Karpas-422 (cell line): ENCODE results near the gene HES4. TPM values are rescaled to one million over a fixed set of nuclear protein-coding genes. Genes with fewer than 3 reads are reported as not detected.
A peak's percentile ranks its signal among the peaks of the same experiment; 100 is the strongest.

Experiments
- DNase-seq: peaks from one replicate; pipeline ENCODE4 v3.0.0-alpha.2; 2015
- H2AFZ ChIP-seq: fragments of 200-600 bp; sonication (generic); 2 replicates; pipeline ENCODE4 v1.6.1; 2014; ENCODE audit warnings: antibody characterized with exemption, low read length, mixed read lengths
- H3K27ac ChIP-seq: fragments of 200-600 bp; sonication (generic); 2 replicates; pipeline ENCODE4 v1.5.1; 2014; ENCODE audit warnings: mild to moderate bottlenecking, low read length, moderate library complexity
- H3K27me3 ChIP-seq: fragments of 200-600 bp; sonication (generic); 2 replicates; pipeline ENCODE4 v1.6.1; 2014; ENCODE audit warnings: low read length, mixed read lengths
- H3K36me3 ChIP-seq: fragments of 200-600 bp; sonication (generic); 2 replicates; pipeline ENCODE4 v1.6.1; 2014; ENCODE audit warnings: low read length, mixed read lengths; ENCODE audit not compliant: insufficient read depth
- H3K4me1 ChIP-seq: fragments of 200-600 bp; sonication (generic); 2 replicates; pipeline ENCODE4 v1.6.1; 2014; ENCODE audit warnings: mild to moderate bottlenecking, low read length, mixed read lengths
- H3K4me2 ChIP-seq: fragments of 200-600 bp; sonication (generic); 2 replicates; pipeline ENCODE4 v1.6.1; 2014; ENCODE audit warnings: low read length, low read depth, mild to moderate bottlenecking; ENCODE audit not compliant: poor library complexity, severe bottlenecking
- H3K4me3 ChIP-seq: fragments of 200-600 bp; sonication (generic); 2 replicates; pipeline ENCODE4 v1.5.1; 2014; ENCODE audit warnings: mild to moderate bottlenecking, antibody characterized with exemption, low read length, mixed read lengths
- H3K79me2 ChIP-seq: fragments of 200-600 bp; sonication (generic); 2 replicates; pipeline ENCODE4 v1.6.1; 2014; ENCODE audit warnings: mild to moderate bottlenecking, low read length, mixed read lengths
- H3K9ac ChIP-seq: fragments of 200-600 bp; sonication (generic); 2 replicates; pipeline ENCODE4 v1.6.0; 2014; ENCODE audit warnings: low read length
- H3K9me2 ChIP-seq: fragments of 200-600 bp; sonication (generic), shearing (Covaris generic); replicated peaks from 2 replicates; pipeline ENCODE4 v1.6.0; 2014; ENCODE audit warnings: mild to moderate bottlenecking, low read length, moderate library complexity; ENCODE audit not compliant: insufficient read depth
- H3K9me3 ChIP-seq: fragments of 300-700, 200-600 bp; sonication (generic); 2 replicates; pipeline ENCODE4 v1.6.1; 2014; ENCODE audit warnings: low read length, mixed read lengths
- H4K20me1 ChIP-seq: fragments of 200-600 bp; sonication (generic); 2 replicates; pipeline ENCODE4 v1.6.1; 2014; ENCODE audit warnings: mild to moderate bottlenecking, antibody characterized with exemption, low read length, low read depth; ENCODE audit not compliant: insufficient read depth
- total RNA-seq: library from RNA; depleted of rRNA; stranded (reverse); fragments of >200 nt; shearing (Covaris generic); gene quantifications from 2 replicates; pipeline ENCODE4 v1.2.3, GENCODE V29; 2014; ENCODE audit warnings: low replicate concordance

HES4 gene
- total RNA-seq, 1 experiment from 2014 or later: not detected

- Histone ChIP-seq H3K79me2 (no peaks in the 10 kb centered on the region), H2AFZ (peak within 1 kb of the TSS; percentile 75; the same call in 1 of the 2 replicates), H4K20me1 (no peaks in the 10 kb centered on the region), H3K9ac (peak within 1 kb of the TSS; percentile 60), H3K27ac (no peak within 1 kb of the TSS), H3K9me2 (no peaks in the 10 kb centered on the region), H3K4me1 (peaks cover 16% of the 10 kb centered on the region), H3K4me2 (peak within 1 kb of the TSS; percentile 89), H3K27me3 (no peaks in the 10 kb centered on the region), H3K36me3 (no peaks in the 10 kb centered on the region), H3K4me3 (peak within 1 kb of the TSS; percentile 71), H3K9me3 (no peaks in the 10 kb centered on the region)
- DNase-seq: no peak
These were observed 33.7 kb downstream of the HES4 start, which contains the start of gene PLEKHN1 for GRCh38 chr1:966135-966703. TSS of gene PLEKHN1 (plus strand) at chr1:966482. CDS start at chr1:966532, 50 bp downstream.

DNA sequence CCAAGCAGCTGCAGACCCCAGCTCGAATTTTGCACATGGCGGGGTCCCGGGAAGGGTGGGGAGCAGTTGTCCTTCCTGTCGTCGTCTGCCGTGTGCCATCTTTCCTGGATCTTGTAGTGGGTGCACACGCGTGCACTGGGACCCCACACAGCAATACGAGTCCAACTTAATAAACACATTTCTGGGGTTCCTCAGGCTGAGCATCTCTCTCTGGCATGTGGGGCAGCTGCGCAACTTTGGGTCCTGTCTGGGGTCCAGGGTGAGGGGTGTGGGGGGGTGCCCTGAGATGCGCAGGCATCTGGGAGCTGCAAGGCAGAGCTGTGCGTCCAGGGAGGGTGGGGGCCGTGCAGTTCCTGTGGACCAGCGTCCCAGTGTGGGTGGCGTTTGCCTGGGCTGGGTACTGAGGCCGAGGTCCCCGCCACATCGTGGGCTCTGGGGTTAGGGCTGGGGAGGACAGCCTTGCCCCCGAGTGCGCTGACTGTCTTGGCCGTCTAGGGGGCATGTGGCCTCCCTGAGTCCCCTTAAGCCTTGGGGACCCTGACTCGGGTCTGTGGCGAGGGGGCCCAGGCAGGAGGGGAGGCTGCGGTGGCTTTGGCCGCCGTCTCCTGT lies 34.3 kb downstream of the HES4 start:
- Histone ChIP-seq H3K4me3 (no peak overlapping the region), H4K20me1 (no peaks in the 10 kb centered on the region), H3K9ac (no peak overlapping the region), H3K9me3 (no peaks in the 10 kb centered on the region), H3K27ac (no peak overlapping the region), H3K36me3 (no peaks in the 10 kb centered on the region), H3K27me3 (no peaks in the 10 kb centered on the region), H3K4me1 (peaks cover 17% of the 10 kb centered on the region), H2AFZ (no peak overlapping the region), H3K4me2 (peak overlapping the region; percentile 89), H3K9me2 (no peaks in the 10 kb centered on the region), H3K79me2 (no peaks in the 10 kb centered on the region)
- DNase-seq: no peak

DNA sequence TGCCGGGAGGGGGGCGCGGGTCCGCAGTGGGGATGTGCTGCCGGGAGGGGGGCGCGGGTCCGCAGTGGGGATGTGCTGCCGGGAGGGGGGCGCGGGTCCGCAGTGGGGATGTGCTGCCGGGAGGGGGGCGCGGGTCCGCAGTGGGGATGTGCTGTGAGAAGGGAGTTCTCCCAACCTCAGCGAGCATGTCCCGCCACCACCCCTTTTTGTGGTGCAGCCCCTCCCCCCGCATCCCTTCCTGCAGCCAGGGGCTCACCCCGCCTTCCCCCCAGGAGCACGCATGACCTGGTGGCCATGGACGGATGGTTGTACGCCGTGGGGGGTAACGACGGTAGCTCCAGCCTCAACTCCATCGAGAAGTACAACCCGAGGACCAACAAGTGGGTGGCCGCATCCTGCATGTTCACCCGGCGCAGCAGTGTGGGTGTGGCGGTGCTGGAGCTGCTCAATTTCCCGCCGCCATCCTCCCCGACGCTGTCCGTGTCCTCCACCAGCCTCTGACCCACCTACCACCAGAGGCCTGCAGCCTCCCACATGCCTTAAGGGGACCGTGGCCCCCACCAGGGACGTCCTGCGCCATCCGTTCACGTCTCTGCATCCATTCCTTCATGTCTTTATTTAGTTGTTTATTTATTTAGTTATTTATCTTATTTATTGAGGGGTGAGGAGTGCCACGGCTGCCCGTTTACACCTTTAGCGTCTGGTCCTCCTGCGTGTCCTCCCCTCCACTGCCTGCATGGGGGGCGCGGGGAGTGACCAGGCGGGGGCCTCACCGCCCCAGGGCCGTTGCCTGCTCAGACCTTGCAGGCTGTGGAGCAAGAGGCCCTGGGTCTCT lies 35.0 kb downstream of the HES4 start:
- DNase-seq: no peak
- Histone ChIP-seq H3K9me3 (no peaks in the 10 kb centered on the region), H3K27ac (no peak overlapping the region), H3K79me2 (no peaks in the 10 kb centered on the region), H2AFZ (no peak overlapping the region), H4K20me1 (no peaks in the 10 kb centered on the region), H3K36me3 (no peaks in the 10 kb centered on the region), H3K4me3 (no peak overlapping the region), H3K4me1 (peaks cover 17% of the 10 kb centered on the region), H3K27me3 (no peaks in the 10 kb centered on the region), H3K9ac (no peak overlapping the region), H3K9me2 (no peaks in the 10 kb centered on the region), H3K4me2 (no peak overlapping the region)

GRCh38 chr1:963746-964525 lies 36.0 kb downstream of the HES4 start:
- Histone ChIP-seq H3K4me2 (no peak overlapping the region), H3K9ac (no peak overlapping the region), H3K9me2 (no peaks in the 10 kb centered on the region), H3K4me1 (peaks cover 17% of the 10 kb centered on the region), H3K27me3 (no peaks in the 10 kb centered on the region), H3K9me3 (no peaks in the 10 kb centered on the region), H2AFZ (no peak overlapping the region), H3K27ac (no peak overlapping the region), H3K36me3 (no peaks in the 10 kb centered on the region), H4K20me1 (peaks cover under 1% of the 10 kb centered on the region; the same call in 1 of the 2 replicates), H3K79me2 (peaks cover 1% of the 10 kb centered on the region), H3K4me3 (no peak overlapping the region)
- DNase-seq: no peak

DNA sequence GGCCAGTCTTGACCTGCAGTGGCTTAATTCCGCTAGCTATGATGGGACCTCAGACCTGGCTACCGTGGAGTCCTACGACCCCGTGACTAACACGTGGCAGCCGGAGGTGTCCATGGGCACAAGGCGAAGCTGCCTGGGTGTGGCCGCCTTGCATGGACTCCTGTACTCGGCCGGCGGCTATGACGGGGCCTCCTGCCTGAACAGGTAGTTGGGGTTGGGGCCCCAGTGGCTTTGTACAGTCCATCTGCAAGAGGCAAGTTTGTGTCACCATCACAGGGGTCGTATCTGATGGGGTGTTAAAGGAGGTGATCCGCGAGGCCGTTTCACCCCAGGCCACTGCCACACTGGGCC lies 36.6 kb downstream of the HES4 start:
- Histone ChIP-seq H3K27me3 (no peaks in the 10 kb centered on the region), H3K36me3 (no peaks in the 10 kb centered on the region), H4K20me1 (peaks cover 7% of the 10 kb centered on the region), H3K4me2 (no peak overlapping the region), H3K27ac (no peak overlapping the region), H3K9me3 (no peaks in the 10 kb centered on the region), H3K79me2 (peaks cover 8% of the 10 kb centered on the region), H3K4me3 (no peak overlapping the region), H3K9me2 (no peaks in the 10 kb centered on the region), H3K4me1 (peaks cover 17% of the 10 kb centered on the region), H2AFZ (no peak overlapping the region), H3K9ac (no peak overlapping the region)
- no peak for DNase-seq

DNA sequence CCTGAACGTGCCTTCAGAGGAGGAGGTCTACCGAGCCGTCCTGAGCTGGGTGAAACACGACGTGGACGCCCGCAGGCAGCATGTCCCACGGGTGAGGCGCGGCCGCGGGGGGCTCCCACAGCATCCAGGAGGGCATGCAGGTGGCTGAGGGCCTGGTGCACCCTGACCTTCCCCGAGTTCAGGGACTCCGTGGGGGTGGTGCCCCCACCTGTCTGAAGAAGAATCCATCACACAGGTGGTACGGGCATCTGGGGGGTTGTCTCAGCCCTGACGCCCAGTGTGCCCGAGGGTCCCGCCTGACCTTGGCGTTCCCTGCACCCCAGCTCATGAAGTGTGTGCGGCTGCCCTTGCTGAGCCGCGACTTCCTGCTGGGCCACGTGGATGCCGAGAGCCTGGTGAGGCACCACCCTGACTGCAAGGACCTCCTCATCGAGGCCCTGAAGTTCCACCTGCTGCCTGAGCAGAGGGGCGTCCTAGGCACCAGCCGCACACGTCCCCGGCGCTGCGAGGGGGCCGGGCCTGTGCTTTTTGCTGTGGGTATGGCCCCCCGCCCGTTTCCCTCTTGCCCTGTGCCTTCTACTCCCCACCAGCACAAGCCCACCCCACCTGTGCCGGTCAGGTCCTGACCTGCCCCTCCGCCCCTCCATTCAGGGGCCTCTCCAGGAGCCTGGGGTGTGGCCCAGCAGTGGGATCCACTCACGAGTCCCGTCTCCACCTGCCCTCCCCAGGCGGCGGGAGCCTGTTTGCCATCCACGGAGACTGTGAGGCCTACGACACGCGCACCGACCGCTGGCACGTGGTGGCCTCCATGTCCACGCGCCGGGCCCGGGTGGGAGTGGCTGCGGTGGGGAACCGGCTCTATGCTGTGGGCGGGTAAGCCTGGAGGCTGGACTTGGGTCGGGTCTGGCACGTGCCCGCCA lies 37.3 kb downstream of the HES4 start:
- Histone ChIP-seq H4K20me1 (peaks cover 10% of the 10 kb centered on the region), H3K4me2 (no peak overlapping the region), H3K4me3 (no peak overlapping the region), H3K27ac (no peak overlapping the region), H2AFZ (no peak overlapping the region), H3K9me2 (no peaks in the 10 kb centered on the region), H3K36me3 (no peaks in the 10 kb centered on the region), H3K27me3 (no peaks in the 10 kb centered on the region), H3K4me1 (peaks cover 22% of the 10 kb centered on the region), H3K79me2 (peaks cover 14% of the 10 kb centered on the region), H3K9ac (no peak overlapping the region), H3K9me3 (no peaks in the 10 kb centered on the region)
- no peak for DNase-seq

DNA sequence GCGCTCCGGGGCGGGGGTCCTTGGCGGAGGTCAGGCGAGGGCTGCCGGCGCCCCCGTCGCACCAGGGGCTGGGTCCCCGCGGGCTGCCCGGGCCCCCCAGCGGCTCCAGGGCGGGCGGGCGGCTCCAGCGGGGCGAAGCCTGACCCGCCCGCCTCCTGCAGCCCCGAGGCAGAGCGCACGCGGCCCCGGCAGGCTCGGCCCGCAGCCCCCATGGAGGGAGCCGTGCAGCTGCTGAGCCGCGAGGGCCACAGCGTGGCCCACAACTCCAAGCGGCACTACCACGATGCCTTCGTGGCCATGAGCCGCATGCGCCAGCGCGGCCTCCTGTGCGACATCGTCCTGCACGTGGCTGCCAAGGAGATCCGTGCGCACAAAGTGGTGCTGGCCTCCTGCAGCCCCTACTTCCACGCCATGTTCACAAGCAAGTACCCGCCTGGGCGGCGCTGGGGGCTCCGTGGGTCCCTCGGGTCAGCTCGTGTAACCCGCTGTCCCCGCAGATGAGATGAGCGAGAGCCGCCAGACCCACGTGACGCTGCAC lies 38.7 kb downstream of the HES4 start:
- no peak for DNase-seq
- H3K4me2 ChIP-seq: peak overlapping the region; percentile 67
- H3K4me3 ChIP-seq: peak overlapping the region; percentile 72
- peaks cover 17% of the 10 kb centered on the region for H3K4me1 ChIP-seq
- H3K79me2 ChIP-seq: peaks cover 23% of the 10 kb centered on the region
- peaks cover 19% of the 10 kb centered on the region for H4K20me1 ChIP-seq
- H2AFZ ChIP-seq: no peak overlapping the region
- peak overlapping the region; percentile 75 for H3K9ac ChIP-seq
- H3K27me3 ChIP-seq: no peaks in the 10 kb centered on the region
- no peaks in the 10 kb centered on the region for H3K9me3 ChIP-seq
- H3K36me3 ChIP-seq: no peaks in the 10 kb centered on the region
- no peaks in the 10 kb centered on the region for H3K9me2 ChIP-seq
- no peak overlapping the region for H3K27ac ChIP-seq
